ENCODE results near the gene CHPF2. TPM values are rescaled to one million over a fixed set of nuclear protein-coding genes. Genes with fewer than 3 reads are reported as not detected.
A peak's percentile ranks its signal among the peaks of the same experiment; 100 is the strongest.

Gene CHPF2
- total RNA-seq, 6 experiments from 2014 or later, result 125 to 171 (median 138) TPM

DNA sequence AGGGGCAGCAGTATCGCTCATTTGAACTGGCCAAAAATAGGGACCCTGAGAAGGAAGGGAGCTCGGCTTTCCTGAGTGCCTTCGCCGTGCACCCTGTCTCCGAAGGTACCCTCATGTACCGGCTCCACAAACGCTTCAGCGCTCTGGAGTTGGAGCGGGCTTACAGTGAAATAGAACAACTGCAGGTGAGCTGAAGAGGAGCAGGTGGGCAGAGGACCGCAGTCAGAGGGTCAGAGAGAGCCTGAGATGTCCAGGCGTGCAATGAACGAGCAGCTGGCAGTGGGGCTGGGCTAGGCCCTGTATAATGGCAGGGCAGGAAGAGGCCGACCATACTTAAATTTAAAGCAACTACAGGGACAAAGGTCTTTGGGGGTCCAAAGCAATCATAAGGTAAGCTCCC lies 4.1 kb downstream of the CHPF2 start:
- Mint-ChIP-seq H3K36me3 (ENCODE audit: low read depth) (peaks cover 26% of the 10 kb centered on the region), H3K9me3 (no peaks in the 10 kb centered on the region), H3K4me3 (no peak overlapping the region), H3K27ac (no peak overlapping the region), H3K4me1 (ENCODE audit: low read depth) (peaks cover 37% of the 10 kb centered on the region), H3K27me3 (ENCODE audit: insufficient read depth) (peaks cover 10% of the 10 kb centered on the region)
- DNase-seq, result no peak
- TF ChIP-seq, protein P1, sequence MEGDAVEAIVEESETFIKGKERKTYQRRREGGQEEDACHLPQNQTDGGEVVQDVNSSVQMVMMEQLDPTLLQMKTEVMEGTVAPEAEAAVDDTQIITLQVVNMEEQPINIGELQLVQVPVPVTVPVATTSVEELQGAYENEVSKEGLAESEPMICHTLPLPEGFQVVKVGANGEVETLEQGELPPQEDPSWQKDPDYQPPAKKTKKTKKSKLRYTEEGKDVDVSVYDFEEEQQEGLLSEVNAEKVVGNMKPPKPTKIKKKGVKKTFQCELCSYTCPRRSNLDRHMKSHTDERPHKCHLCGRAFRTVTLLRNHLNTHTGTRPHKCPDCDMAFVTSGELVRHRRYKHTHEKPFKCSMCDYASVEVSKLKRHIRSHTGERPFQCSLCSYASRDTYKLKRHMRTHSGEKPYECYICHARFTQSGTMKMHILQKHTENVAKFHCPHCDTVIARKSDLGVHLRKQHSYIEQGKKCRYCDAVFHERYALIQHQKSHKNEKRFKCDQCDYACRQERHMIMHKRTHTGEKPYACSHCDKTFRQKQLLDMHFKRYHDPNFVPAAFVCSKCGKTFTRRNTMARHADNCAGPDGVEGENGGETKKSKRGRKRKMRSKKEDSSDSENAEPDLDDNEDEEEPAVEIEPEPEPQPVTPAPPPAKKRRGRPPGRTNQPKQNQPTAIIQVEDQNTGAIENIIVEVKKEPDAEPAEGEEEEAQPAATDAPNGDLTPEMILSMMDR (IDR thresholded peaks at IDR 0.05), result no peak

GRCh38 chr7:151237244-151238189 lies 5.2 kb downstream of the CHPF2 start:
- TF ChIP-seq, protein P1 (IDR thresholded peaks at IDR 0.05), result no peak
- Mint-ChIP-seq H3K4me1 (ENCODE audit: low read depth) (peaks cover 28% of the 10 kb centered on the region), H3K4me3 (no peak overlapping the region), H3K36me3 (ENCODE audit: low read depth) (peaks cover 26% of the 10 kb centered on the region), H3K9me3 (no peaks in the 10 kb centered on the region), H3K27ac (no peak overlapping the region), H3K27me3 (ENCODE audit: insufficient read depth) (peaks cover 10% of the 10 kb centered on the region)
- no peak for DNase-seq

DNA sequence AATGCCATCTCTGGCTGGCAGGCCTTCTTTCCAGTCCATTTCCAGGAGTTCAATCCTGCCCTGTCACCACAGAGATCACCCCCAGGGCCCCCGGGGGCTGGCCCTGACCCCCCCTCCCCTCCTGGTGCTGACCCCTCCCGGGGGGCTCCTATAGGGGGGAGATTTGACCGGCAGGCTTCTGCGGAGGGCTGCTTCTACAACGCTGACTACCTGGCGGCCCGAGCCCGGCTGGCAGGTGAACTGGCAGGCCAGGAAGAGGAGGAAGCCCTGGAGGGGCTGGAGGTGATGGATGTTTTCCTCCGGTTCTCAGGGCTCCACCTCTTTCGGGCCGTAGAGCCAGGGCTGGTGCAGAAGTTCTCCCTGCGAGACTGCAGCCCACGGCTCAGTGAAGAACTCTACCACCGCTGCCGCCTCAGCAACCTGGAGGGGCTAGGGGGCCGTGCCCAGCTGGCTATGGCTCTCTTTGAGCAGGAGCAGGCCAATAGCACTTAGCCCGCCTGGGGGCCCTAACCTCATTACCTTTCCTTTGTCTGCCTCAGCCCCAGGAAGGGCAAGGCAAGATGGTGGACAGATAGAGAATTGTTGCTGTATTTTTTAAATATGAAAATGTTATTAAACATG lies 6.0 kb downstream of the CHPF2 start:
- Mint-ChIP-seq H3K4me3 (no peak overlapping the region), H3K36me3 (ENCODE audit: low read depth) (peaks cover 20% of the 10 kb centered on the region; the same call in 1 of the 2 replicates), H3K27me3 (ENCODE audit: insufficient read depth) (peaks cover 13% of the 10 kb centered on the region), H3K9me3 (no peaks in the 10 kb centered on the region), H3K27ac (no peak overlapping the region), H3K4me1 (ENCODE audit: low read depth) (peaks cover 25% of the 10 kb centered on the region)
- TF ChIP-seq, protein P1 (IDR thresholded peaks at IDR 0.05), result no peak
- no peak for DNase-seq

DNA sequence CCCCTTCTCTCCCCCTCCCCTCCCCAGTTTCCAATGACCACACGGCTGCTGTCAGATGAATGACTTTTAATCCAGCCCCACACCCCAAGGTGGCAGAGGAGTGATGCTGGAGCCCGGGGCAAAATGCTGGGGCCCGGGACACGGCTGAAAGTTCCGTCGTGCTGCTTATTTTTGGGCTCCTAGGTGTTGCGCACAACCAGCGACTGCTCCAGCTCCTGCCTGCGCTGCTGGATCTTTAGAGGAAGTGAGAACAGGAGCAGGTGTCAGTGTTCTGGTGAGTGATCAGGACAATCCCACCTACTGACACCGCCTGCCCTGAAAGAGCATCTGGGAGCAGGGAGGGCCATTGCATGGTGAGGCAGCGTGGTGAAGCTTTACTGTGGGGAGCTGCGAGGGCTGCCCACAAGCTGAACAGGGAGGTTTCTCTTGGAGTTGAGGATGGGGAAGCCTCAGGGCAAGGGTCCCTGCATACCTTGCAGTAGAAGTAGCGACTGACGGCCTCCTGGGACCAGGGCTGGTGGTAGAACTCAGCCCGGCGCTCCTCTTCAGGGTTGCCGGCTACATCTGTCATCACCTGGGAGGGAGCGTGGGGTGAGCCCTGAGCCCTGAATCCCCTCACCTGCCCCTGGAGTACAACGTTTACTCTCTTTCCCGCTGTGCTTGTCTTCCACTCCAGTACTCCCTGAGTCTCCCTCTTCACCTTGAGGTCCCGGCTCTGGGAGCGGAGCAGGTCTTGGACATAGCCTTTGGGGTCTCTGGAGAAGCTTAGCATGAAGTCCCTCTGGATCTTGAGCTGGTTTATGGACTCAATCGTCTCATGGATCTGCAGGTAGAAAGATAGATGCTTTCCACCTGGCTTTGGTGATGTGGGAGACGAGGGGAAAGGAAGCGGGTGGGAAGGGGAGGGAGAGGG lies 6.9 kb downstream of the CHPF2 start:
- Mint-ChIP-seq H3K36me3 (ENCODE audit: low read depth) (peaks cover 16% of the 10 kb centered on the region; the same call in 1 of the 2 replicates), H3K27ac (no peak overlapping the region), H3K4me3 (no peak overlapping the region), H3K27me3 (ENCODE audit: insufficient read depth) (peaks cover 13% of the 10 kb centered on the region), H3K4me1 (ENCODE audit: low read depth) (peaks cover 17% of the 10 kb centered on the region), H3K9me3 (no peaks in the 10 kb centered on the region)
- DNase-seq, result no peak
- TF ChIP-seq, protein P1 (IDR thresholded peaks at IDR 0.05), result no peak

GRCh38 chr7:151239837-151240459 lies 7.7 kb downstream of the CHPF2 start:
- Mint-ChIP-seq H3K4me1 (ENCODE audit: low read depth) (peaks cover 9% of the 10 kb centered on the region; the same call in 1 of the 2 replicates), H3K4me3 (no peak overlapping the region), H3K36me3 (ENCODE audit: low read depth) (peaks cover 16% of the 10 kb centered on the region; the same call in 1 of the 2 replicates), H3K9me3 (no peaks in the 10 kb centered on the region), H3K27ac (peak overlapping the region; percentile 52), H3K27me3 (ENCODE audit: insufficient read depth) (peaks cover 13% of the 10 kb centered on the region)
- DNase-seq, result no peak
- TF ChIP-seq, protein P1 (IDR thresholded peaks at IDR 0.05), result no peak

Measured in HFFc6 (cell line).